Activated T-helper 1 cell treated with anti-CD3 and anti-CD28 coated beads, Interleukin-12 subunit alpha, Interleukin-12 subunit beta, Interleukin-2, Interleukin-4 antibody, amounts not matched to agents 30 ng/mL and 10 ng/mL and 1 ng/mL, durations not matched to agents 14 hours and 24 hours and 36 hours (primary cell): Measurements from ENCODE around the gene TAF4B. TPM values are rescaled to one million over a fixed set of nuclear protein-coding genes. Genes with fewer than 3 reads are reported as not detected.

Experiments used
- DNase-seq: peaks from one replicate; pipeline ENCODE4 v3.0.0; 2021; ENCODE audit warnings: low spot score
- H3K27ac Mint-ChIP-seq: one replicate; pipeline ENCODE4 v1.8.0; 2021; ENCODE audit warnings: mild to moderate bottlenecking, mixed read lengths
- H3K27me3 Mint-ChIP-seq: one replicate; pipeline ENCODE4 v1.8.0; 2022; ENCODE audit warnings: mild to moderate bottlenecking, moderate library complexity, mixed read lengths; ENCODE audit not compliant: insufficient read depth
- H3K36me3 Mint-ChIP-seq: one replicate; pipeline ENCODE4 v1.8.0; 2021; ENCODE audit warnings: low read depth, mixed read lengths
- H3K4me1 Mint-ChIP-seq: one replicate; pipeline ENCODE4 v1.8.0; 2021; ENCODE audit warnings: low read depth, mixed read lengths
- H3K4me3 Mint-ChIP-seq: one replicate; pipeline ENCODE4 v1.8.0; 2021; ENCODE audit warnings: mild to moderate bottlenecking, moderate library complexity, mixed read lengths
- H3K9me3 Mint-ChIP-seq: one replicate; pipeline ENCODE4 v1.8.0; 2021; ENCODE audit warnings: mixed read lengths
- intact Hi-C: fragments of 100-400 bp; cut with micrococcal nuclease; formaldehyde crosslinking; loops from one replicate; pipeline ENCODE4 v1.15.1; 2024
- total RNA-seq: library from RNA; stranded (reverse); gene quantifications from 2 replicates; pipeline ENCODE4 v1.2.3, GENCODE V29; 2022

The TAF4B gene
- total RNA-seq, 1 donor from 2014 or later = 17.0 TPM

DNA sequence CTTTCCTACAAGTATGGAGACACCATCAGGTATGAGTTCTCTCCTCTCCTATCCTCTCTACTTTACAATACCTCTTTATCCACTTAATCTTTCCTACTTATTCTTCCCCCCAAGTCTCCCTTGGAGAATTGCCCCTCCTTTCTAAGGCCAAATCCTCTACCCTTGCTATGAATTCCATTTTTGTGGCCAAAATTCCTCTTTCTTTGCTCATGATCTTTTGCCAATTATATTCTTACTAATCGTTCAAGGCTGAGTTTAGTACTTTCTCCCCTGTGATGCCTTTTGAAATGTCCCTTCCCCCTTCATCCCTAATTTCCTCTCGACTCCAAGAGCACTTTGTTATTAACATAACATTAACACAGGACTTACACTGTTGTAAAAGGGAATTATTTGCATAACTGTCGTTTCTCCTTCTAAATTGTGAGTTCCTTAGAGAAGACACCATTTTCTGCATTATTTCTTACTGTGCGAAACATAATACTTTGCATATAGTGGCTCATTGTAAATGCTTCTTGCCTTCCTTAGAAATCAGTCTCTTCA, 188.7 kb downstream of the TAF4B start:
- H3K27me3 Mint-ChIP-seq = no peaks in the 10 kb centered on the region
- intact Hi-C loops = loop anchor here (10.0 kb wide), 1 partner anchor 50 kb away; no protein-coding TSS in a partner anchor
- H3K9me3 Mint-ChIP-seq = no peaks in the 10 kb centered on the region
- H3K4me1 Mint-ChIP-seq = no peaks in the 10 kb centered on the region
- no peak for DNase-seq
- no peak overlapping the region for H3K4me3 Mint-ChIP-seq
- H3K36me3 Mint-ChIP-seq = no peaks in the 10 kb centered on the region
- H3K27ac Mint-ChIP-seq = no peak overlapping the region

DNA sequence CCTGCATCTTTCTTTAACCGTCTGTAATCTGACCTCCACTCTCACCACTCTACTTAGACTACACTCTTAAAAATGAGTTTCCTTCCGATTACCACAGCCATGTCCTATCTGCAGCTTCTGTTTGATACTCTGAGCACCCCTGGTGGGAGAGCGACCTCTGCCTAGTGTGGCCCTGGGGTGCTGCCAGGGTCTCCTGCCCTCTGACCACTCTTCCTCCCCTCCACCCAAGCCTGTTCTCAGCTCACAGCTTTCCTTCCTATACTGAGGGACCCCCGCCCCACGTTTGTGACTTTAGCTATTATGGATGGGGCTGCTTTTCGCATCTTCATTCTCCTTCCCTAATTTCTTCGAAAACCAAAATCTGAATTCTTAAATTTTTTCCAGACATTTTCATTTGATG, 189.4 kb downstream of the TAF4B start:
- intact Hi-C loops = loop anchor here (10.0 kb wide), 1 partner anchor 49 kb away; no protein-coding TSS in a partner anchor
- H3K4me3 Mint-ChIP-seq = no peak overlapping the region
- no peaks in the 10 kb centered on the region for H3K27me3 Mint-ChIP-seq
- H3K36me3 Mint-ChIP-seq = no peaks in the 10 kb centered on the region
- no peak for DNase-seq
- no peaks in the 10 kb centered on the region for H3K9me3 Mint-ChIP-seq
- H3K4me1 Mint-ChIP-seq = no peaks in the 10 kb centered on the region
- no peak overlapping the region for H3K27ac Mint-ChIP-seq

DNA sequence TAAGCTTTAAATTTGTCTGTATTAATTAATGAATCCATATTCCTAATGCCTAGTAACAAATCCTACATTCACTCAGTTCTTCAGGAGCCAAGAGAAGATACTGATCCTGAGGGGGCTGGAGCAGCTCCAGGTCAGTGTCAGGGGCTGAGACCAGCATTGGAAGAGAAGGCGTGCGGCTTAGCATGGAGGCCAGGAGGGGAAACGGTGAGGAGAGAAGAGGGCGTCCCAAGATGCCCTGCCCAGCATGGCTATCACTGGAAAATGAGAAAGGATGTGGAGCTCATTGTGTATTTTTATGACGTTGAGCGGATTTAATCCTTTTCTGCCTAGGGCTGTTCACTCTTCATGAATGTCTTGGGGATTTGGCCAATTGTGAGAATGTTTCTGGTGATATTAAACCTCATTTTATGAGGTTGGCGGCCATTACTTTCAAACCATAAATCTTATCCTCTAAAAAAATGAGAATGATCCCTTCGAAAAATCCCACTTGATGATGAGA, 190.5 kb downstream of the TAF4B start:
- intact Hi-C loops = loop anchor here (10.0 kb wide), 1 partner anchor 48 kb away; no protein-coding TSS in a partner anchor
- H3K27ac Mint-ChIP-seq = no peak overlapping the region
- H3K36me3 Mint-ChIP-seq = no peaks in the 10 kb centered on the region
- no peak overlapping the region for H3K4me3 Mint-ChIP-seq
- DNase-seq = no peak
- H3K9me3 Mint-ChIP-seq = no peaks in the 10 kb centered on the region
- H3K27me3 Mint-ChIP-seq = no peaks in the 10 kb centered on the region
- no peaks in the 10 kb centered on the region for H3K4me1 Mint-ChIP-seq

DNA sequence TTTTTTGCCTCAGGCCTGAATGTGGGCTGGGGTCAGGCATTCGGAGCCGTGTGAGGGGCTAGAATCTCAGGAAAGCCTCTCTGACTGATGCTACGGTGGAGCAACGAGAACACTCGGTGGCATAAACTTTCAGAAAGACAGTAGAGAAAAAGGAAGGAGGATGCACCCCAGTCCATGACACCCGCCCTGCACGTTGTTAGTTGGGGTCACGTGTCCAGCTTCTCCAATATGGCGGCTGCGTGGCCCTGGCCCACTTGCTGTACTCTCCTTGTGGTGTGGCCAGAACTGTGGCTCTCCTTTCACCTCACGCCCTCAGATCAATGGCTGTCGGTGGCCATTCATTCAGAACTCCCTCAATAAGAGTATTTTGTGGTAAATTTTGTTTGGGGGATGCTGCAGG, 190.9 kb downstream of the TAF4B start:
- Mint-ChIP-seq H3K27ac (no peak overlapping the region), H3K4me3 (no peak overlapping the region), H3K36me3 (no peaks in the 10 kb centered on the region), H3K27me3 (no peaks in the 10 kb centered on the region), H3K9me3 (no peaks in the 10 kb centered on the region), H3K4me1 (no peaks in the 10 kb centered on the region)
- DNase-seq = no peak
- intact Hi-C loops = loop anchor here (10.0 kb wide), 1 partner anchor 48 kb away; no protein-coding TSS in a partner anchor

DNA sequence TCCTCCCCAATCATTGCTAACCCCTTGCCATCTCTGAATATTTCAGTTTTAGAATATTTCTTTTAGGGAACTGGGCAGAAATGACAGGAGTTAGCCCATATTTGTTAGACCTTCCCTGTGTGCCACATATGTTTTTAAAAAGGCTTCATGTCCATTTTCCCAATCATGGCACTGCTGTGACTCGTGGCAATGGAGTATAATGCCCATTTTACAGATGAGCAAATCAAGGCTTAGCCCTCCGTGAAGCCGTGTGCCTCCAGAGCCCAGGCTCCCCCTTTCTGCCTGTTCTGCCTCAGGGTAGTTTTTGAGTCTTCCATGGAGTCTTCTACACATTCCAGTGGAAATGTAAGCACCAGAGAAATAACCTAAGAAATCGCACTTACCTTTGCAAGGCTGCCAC, 192.0 kb downstream of the TAF4B start:
- Mint-ChIP-seq H3K9me3 (no peaks in the 10 kb centered on the region), H3K27ac (no peak overlapping the region), H3K4me3 (no peak overlapping the region), H3K27me3 (no peaks in the 10 kb centered on the region), H3K36me3 (no peaks in the 10 kb centered on the region), H3K4me1 (no peaks in the 10 kb centered on the region)
- intact Hi-C loops = loop anchor here (10.0 kb wide), 1 partner anchor 47 kb away; no protein-coding TSS in a partner anchor
- no peak for DNase-seq

DNA sequence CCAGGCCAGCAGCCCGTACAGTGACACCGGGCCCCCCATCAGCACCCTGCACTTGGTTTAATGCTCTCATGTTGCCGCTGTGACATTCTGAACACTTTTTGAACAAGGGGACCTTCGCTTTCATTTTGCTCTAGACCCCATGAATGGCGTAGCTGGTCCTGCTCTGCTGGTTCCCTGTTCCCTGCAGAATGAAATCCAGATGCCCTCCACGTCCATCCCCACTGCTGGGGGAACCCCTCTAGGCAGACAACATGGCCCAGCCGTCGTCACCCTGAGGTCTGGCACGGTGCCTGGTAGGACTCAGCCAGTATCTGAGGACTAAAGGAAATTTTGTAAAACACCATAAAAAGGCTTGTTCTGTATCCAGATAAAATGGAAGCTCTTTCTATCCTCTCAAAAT, 193.5 kb downstream of the TAF4B start:
- H3K4me1 Mint-ChIP-seq = no peaks in the 10 kb centered on the region
- DNase-seq = no peak
- intact Hi-C loops = loop anchor here (10.0 kb wide), 1 partner anchor 45 kb away; no protein-coding TSS in a partner anchor
- H3K9me3 Mint-ChIP-seq = no peaks in the 10 kb centered on the region
- no peak overlapping the region for H3K27ac Mint-ChIP-seq
- no peak overlapping the region for H3K4me3 Mint-ChIP-seq
- no peaks in the 10 kb centered on the region for H3K36me3 Mint-ChIP-seq
- no peaks in the 10 kb centered on the region for H3K27me3 Mint-ChIP-seq

DNA sequence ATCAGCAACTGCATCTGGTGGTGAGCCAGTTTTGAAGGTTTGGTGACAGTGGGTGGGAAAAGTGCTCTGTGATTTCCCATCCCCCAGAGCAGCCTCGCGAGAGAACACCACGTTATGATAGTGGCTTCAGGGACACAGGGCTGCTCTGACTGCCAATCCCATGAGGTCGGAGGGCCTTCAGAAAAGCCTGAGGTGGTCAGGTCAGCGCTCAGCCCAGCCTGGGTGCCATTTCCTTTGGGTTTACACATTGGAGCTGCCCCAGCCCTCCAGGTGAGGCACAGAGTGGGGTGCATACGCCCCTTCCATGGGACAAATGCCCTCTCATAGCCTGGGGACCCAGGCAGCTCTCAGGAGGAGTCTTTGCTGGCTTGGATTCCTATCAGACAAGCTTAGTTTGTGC, 195.3 kb downstream of the TAF4B start:
- Mint-ChIP-seq H3K27ac (no peak overlapping the region), H3K27me3 (no peaks in the 10 kb centered on the region), H3K4me3 (no peak overlapping the region), H3K4me1 (no peaks in the 10 kb centered on the region), H3K9me3 (no peaks in the 10 kb centered on the region), H3K36me3 (no peaks in the 10 kb centered on the region)
- DNase-seq = no peak
- intact Hi-C loops = no loop called here

DNA sequence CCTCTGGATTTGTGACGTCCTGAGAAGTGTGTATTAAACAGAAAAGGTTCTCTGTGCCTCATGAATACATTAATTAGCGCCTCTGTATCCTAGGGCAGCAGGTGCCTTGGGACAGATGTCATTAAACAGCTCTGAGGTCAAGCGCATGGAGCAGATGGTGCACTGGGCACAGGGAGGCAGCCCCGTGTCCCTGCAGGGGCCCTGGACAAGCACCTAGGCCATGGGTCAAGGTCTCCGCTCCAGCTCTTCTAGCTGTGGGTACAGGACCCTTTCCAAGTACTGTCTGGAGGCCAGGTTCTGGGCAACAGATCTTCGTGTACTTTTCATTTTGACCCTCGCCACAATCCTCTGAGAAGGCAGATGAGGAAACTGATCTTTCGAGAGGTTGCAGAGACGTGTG, 195.7 kb downstream of the TAF4B start:
- no peaks in the 10 kb centered on the region for H3K27me3 Mint-ChIP-seq
- no peak overlapping the region for H3K4me3 Mint-ChIP-seq
- no peaks in the 10 kb centered on the region for H3K4me1 Mint-ChIP-seq
- intact Hi-C loops = no loop called here
- H3K27ac Mint-ChIP-seq = no peak overlapping the region
- no peak for DNase-seq
- H3K9me3 Mint-ChIP-seq = no peaks in the 10 kb centered on the region
- H3K36me3 Mint-ChIP-seq = no peaks in the 10 kb centered on the region

DNA sequence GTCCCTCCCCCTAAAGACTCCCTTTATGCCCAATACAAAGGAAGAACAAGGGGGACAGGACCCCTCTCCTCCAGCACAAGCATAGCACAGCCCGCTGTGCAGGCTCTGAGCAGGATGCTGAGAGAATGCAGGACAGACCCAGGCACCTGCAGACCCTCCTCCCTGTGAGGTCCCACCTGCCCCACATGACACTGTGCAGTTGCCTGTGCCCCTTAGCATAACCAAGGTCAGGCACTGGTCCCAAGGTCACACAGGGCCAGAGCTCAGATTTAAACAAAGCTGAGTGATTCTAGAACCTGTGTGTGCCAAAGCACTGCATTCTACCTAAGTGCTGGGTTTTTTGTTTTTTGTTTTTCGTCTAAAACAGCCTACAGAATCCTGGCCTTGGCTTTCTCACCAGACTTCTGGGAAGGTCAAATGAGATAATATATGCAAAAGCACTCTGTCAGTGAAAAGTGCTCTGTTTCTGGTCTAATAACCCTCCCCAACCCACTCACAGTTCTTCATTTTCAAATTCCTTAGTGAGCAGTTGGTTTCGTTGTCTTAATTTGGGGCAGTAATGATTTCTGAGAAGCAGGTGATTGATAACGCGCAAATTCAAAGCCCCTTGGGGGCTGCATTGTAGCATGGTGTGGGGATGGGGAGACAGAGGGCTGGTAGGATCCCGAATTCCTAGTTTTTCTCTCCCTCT, 196.4 kb downstream of the TAF4B start:
- Mint-ChIP-seq H3K36me3 (no peaks in the 10 kb centered on the region), H3K27me3 (no peaks in the 10 kb centered on the region), H3K4me1 (no peaks in the 10 kb centered on the region), H3K4me3 (no peak overlapping the region), H3K9me3 (no peaks in the 10 kb centered on the region), H3K27ac (no peak overlapping the region)
- DNase-seq = no peak
- intact Hi-C loops = no loop called here

DNA sequence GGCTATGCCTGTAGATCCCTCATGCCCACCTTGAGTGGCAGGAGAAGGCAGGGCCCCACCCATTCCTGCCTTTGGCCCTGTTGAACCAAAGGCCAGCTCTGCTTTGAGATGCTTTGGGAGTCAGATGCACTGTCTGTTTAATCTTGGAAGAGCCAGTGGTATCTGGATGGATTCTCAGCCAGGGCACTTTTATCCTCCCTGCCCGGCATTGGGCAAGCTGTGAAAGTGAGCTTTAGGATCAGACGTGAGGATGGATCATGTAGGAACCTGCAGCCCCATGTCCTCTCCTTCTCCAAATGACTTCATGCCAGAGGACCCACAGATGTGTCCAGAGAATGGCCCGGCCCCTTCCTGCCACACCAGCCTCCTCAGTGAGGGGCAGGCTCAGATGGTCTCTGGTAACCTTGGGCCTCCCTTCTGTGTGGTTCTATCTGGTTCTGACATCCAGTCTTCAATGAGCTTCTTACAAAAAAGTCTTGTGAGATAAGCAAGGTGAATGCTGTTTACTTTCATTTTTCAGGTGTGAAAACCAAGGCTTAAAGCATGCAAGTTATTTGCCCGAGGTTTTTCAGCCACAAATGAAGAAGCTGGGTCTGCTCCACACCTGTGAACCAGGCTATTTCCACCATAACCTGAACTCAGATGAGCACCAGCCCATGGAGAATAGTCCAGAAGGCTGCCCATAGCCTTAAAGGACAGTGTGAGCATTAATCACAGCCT, 198.3 kb downstream of the TAF4B start:
- no peak overlapping the region for H3K4me3 Mint-ChIP-seq
- no peak overlapping the region for H3K27ac Mint-ChIP-seq
- no peaks in the 10 kb centered on the region for H3K27me3 Mint-ChIP-seq
- DNase-seq = no peak
- no peaks in the 10 kb centered on the region for H3K9me3 Mint-ChIP-seq
- intact Hi-C loops = no loop called here
- no peaks in the 10 kb centered on the region for H3K4me1 Mint-ChIP-seq
- no peaks in the 10 kb centered on the region for H3K36me3 Mint-ChIP-seq

DNA sequence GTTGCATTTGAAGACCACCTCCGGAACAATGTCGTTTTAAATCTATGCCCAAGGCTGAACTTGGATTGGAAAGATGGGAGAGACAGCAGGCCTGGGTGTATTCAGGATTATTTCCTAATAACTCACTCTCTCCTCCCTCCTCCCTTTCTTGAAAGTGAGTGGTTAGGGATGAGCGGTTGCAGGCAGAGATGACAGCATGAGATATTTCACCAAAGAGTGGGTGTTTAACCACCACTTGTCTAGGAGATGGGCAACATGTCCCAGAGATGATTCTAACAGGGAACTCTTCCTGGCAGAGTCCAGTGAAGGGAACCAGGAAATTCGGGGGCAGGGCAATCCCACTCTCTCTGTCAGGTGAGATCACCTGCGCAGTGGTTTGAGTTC, 198.9 kb downstream of the TAF4B start:
- H3K27ac Mint-ChIP-seq = no peak overlapping the region
- intact Hi-C loops = no loop called here

DNA sequence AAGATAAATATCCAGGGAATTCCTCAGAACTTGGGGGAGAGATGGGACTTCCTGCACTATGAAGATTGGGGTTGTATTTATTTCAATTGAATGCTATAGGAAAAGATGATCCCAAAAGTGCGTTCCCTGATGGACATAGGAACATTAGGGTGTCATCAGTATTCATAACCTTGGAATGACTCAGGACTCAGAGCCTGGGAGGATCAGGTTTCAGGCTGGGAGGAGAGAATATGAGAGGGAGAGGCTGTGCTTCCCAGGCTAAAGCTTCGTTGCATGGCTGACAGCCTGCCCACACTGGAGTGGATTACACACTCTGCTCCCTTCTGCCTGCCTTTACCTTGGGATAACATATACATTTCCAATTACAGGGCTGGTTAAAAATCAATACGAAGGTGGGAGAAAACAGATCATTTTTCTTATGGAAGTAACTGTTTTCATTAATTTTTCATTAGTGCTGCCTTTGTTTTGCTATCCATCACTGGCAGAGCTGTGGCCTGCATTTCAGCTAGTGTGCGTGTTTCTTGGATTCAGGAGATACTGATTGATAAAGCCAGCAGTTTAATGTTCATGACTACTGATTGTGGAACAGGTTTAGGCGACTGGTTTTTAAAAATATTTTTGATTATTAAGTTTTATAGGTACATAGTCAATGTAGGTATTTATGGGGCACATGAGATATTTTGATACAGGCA, 203.4 kb downstream of the TAF4B start:
- Mint-ChIP-seq H3K4me3 (no peak overlapping the region), H3K27me3 (peaks cover 4% of the 10 kb centered on the region), H3K27ac (no peak overlapping the region), H3K9me3 (no peaks in the 10 kb centered on the region), H3K36me3 (no peaks in the 10 kb centered on the region), H3K4me1 (no peaks in the 10 kb centered on the region)
- no peak for DNase-seq
- intact Hi-C loops = no loop called here

More for the DNA sequence above, 198.9 kb downstream of the TAF4B start:
- Mint-ChIP-seq H3K36me3 (no peaks in the 10 kb centered on the region), H3K4me1 (no peaks in the 10 kb centered on the region), H3K4me3 (no peak overlapping the region), H3K9me3 (no peaks in the 10 kb centered on the region), H3K27me3 (no peaks in the 10 kb centered on the region)
- DNase-seq = no peak
